ENCODE data around the gene ITIH5.
A peak's percentile ranks its signal among the peaks of the same experiment; 100 is the strongest.

DNA sequence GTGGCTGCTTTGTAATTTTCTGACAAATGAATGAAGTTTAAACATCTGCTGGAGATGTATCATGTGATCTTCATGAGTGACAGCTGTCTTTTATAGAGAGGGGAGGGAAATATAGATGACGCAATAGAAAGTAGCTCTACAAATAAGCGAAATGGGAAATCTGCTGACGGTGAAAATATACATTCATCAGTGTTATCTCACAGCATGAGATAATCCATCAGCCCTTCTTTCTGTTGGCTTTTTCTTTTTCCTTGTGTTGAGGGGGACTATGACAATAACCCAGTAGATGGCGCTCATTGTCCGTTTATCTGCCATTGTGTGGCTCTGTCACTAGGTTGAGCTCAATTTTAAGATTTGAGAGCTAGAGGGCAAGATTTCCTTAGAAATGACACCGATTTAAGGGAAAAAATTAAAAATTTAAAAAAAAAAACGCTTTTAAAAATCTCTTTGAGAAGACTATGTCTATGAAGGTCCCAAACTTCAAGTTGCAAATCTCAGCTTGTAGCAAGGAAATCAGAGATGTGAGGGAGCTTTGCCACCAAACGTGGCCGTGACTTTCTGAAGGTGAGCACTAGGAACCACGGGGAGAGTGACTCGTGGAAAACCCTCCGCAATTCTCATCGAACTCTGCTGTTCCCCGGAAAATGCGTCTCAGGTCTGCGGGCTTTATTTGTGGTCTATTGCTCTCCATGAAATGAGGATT, 141.3 kb downstream of the ITIH5 start:
- TF ChIP-seq, protein P1, sequence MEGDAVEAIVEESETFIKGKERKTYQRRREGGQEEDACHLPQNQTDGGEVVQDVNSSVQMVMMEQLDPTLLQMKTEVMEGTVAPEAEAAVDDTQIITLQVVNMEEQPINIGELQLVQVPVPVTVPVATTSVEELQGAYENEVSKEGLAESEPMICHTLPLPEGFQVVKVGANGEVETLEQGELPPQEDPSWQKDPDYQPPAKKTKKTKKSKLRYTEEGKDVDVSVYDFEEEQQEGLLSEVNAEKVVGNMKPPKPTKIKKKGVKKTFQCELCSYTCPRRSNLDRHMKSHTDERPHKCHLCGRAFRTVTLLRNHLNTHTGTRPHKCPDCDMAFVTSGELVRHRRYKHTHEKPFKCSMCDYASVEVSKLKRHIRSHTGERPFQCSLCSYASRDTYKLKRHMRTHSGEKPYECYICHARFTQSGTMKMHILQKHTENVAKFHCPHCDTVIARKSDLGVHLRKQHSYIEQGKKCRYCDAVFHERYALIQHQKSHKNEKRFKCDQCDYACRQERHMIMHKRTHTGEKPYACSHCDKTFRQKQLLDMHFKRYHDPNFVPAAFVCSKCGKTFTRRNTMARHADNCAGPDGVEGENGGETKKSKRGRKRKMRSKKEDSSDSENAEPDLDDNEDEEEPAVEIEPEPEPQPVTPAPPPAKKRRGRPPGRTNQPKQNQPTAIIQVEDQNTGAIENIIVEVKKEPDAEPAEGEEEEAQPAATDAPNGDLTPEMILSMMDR (conservative IDR thresholded peaks at IDR 0.05; ENCODE audit: low read length): peak; percentile 99
- TF ChIP-seq EZH2phosphoT487 (IDR thresholded peaks at IDR 0.05; ENCODE audit: borderline replicate concordance, low read depth, low read length): no peak

Data from OCI-LY7 (cell line).